Pulmonary artery endothelial cell (primary cell): ENCODE results near the gene DDX47. TPM values are rescaled to one million over a fixed set of nuclear protein-coding genes. Genes with fewer than 3 reads are reported as not detected.
"Not testable (repeated sequence)": the region's sequence is repeated elsewhere in the genome, so short reads cannot be mapped to it uniquely, and the experiment has no call there.

Experiments
- DNase-seq: peaks from one replicate; pipeline ENCODE4 v3.0.0-alpha.2; 2011; ENCODE audit warnings: low read depth, low spot score
- total RNA-seq: library from RNA; depleted of rRNA; stranded (reverse); fragments of >200 nt; gene quantifications from 2 replicates; pipeline ENCODE4 v1.2.3, GENCODE V29; 2014

DDX47 gene
- total RNA-seq, 1 donor from 2014 or later: 66.1 TPM

GRCh38 chr12:12820376-12820775 is 7.2 kb downstream of the DDX47 start:
- not testable (repeated sequence) for DNase-seq

- no peak for DNase-seq
These were observed 8.8 kb downstream of the DDX47 start for GRCh38 chr12:12821975-12822374.

- DNase-seq: no peak
These were observed 9.7 kb downstream of the DDX47 start for GRCh38 chr12:12822886-12823285.

- peak; percentile 55 for DNase-seq
These were observed 10.2 kb downstream of the DDX47 start for GRCh38 chr12:12823300-12823699.

GRCh38 chr12:12823811-12824210 is 10.7 kb downstream of the DDX47 start:
- DNase-seq: no peak

GRCh38 chr12:12835378-12836146 is 22.4 kb downstream of the DDX47 start:
- DNase-seq: no peak

- DNase-seq: no peak
These were observed 23.4 kb downstream of the DDX47 start for GRCh38 chr12:12836571-12836970.

- peak; percentile 33 for DNase-seq
These were observed 24.1 kb downstream of the DDX47 start for GRCh38 chr12:12837025-12837812.

- DNase-seq: no peak
These were observed 24.6 kb downstream of the DDX47 start for GRCh38 chr12:12837813-12838153.

- DNase-seq: no peak
These were observed 25.9 kb downstream of the DDX47 start for GRCh38 chr12:12839003-12839395.

GRCh38 chr12:12839439-12839838 is 26.3 kb downstream of the DDX47 start:
- DNase-seq: not testable (repeated sequence)

GRCh38 chr12:12839873-12840579 is 26.9 kb downstream of the DDX47 start:
- peak; percentile 72 for DNase-seq

- DNase-seq: no peak
These were observed 27.4 kb downstream of the DDX47 start for GRCh38 chr12:12840580-12840899.

- not testable (repeated sequence) for DNase-seq
These were observed 28.3 kb downstream of the DDX47 start for GRCh38 chr12:12841428-12841827.

GRCh38 chr12:12845794-12846243 is 32.7 kb downstream of the DDX47 start:
- DNase-seq: no peak

- not testable (repeated sequence) for DNase-seq
These were observed 33.6 kb downstream of the DDX47 start for GRCh38 chr12:12846780-12847179.

- DNase-seq: no peak
These were observed 40.3 kb downstream of the DDX47 start for GRCh38 chr12:12853435-12853834.

- DNase-seq: no peak
These were observed 46.5 kb downstream of the DDX47 start for GRCh38 chr12:12859690-12860089.

- DNase-seq: no peak
These were observed 51.1 kb downstream of the DDX47 start for GRCh38 chr12:12864243-12864642.

GRCh38 chr12:12868477-12869235 is 55.5 kb downstream of the DDX47 start:
- no peak for DNase-seq

- DNase-seq: peak; percentile 39
These were observed 57.3 kb downstream of the DDX47 start for GRCh38 chr12:12870465-12870864.
